ENCODE data around the gene MED31.

Gene MED31

DNA sequence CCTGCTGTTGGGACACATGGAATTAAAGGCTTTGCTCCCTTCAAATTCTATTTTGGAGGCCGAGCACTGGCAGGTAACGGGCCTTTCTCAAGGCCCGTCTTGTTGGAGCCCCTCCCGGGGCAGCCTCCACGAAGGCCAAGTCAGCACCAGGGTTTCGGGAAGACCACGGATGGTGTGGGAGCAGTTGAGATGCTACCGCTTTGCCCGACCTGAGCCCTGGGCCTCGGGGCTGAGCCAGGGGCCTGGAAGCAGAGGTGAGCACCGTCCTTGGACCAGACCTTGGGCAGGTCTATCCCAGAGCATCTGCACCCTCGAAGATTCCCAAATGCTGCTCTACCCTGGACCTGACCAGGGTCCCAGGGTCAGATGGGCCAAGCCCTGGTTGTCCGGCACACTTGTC is 23.2 kb upstream of the MED31 start:
- TF ChIP-seq, protein P1, sequence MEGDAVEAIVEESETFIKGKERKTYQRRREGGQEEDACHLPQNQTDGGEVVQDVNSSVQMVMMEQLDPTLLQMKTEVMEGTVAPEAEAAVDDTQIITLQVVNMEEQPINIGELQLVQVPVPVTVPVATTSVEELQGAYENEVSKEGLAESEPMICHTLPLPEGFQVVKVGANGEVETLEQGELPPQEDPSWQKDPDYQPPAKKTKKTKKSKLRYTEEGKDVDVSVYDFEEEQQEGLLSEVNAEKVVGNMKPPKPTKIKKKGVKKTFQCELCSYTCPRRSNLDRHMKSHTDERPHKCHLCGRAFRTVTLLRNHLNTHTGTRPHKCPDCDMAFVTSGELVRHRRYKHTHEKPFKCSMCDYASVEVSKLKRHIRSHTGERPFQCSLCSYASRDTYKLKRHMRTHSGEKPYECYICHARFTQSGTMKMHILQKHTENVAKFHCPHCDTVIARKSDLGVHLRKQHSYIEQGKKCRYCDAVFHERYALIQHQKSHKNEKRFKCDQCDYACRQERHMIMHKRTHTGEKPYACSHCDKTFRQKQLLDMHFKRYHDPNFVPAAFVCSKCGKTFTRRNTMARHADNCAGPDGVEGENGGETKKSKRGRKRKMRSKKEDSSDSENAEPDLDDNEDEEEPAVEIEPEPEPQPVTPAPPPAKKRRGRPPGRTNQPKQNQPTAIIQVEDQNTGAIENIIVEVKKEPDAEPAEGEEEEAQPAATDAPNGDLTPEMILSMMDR (IDR thresholded peaks at IDR 0.05; ENCODE audit: low read depth, low read length), result no peak
- no peak overlapping the region for H3K4me3 ChIP-seq (ENCODE audit: low read depth, low read length)
- no peak for DNase-seq (ENCODE audit: low read depth)

DNA sequence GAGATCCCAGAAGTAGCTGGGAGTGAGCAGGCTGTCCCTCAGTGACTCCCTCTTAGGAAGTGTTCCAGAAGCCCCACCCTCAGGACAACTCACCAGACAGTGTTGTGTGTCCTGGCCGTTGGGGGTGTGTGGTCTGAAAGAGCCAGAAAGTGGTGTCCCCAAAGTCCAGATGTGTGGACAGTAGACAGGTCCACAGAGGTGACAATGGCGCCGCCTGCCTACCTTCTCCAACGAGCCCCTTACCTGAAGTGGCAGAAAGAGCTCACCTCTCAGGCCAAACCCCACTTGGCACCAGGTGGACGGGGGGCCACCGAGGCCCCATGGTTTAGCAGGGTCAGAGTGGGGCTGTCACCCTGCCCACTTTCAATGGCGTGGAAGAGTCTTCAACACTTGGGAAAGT is 20.0 kb upstream of the MED31 start:
- H3K4me3 ChIP-seq (ENCODE audit: low read depth, low read length), result no peak overlapping the region
- no peak for DNase-seq (ENCODE audit: low read depth)
- no peak for TF ChIP-seq POLR2A (IDR thresholded peaks at IDR 0.05; ENCODE audit: extremely low read depth, insufficient read length)
- TF ChIP-seq MYC (IDR thresholded peaks at IDR 0.05; ENCODE audit: low read depth, low read length), result no peak
- TF ChIP-seq, protein P2, sequence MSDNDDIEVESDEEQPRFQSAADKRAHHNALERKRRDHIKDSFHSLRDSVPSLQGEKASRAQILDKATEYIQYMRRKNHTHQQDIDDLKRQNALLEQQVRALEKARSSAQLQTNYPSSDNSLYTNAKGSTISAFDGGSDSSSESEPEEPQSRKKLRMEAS (IDR thresholded peaks at IDR 0.05; ENCODE audit: low read depth, low read length), result no peak
- TF ChIP-seq, protein P1 (IDR thresholded peaks at IDR 0.05; ENCODE audit: low read depth, low read length), result no peak

DNA sequence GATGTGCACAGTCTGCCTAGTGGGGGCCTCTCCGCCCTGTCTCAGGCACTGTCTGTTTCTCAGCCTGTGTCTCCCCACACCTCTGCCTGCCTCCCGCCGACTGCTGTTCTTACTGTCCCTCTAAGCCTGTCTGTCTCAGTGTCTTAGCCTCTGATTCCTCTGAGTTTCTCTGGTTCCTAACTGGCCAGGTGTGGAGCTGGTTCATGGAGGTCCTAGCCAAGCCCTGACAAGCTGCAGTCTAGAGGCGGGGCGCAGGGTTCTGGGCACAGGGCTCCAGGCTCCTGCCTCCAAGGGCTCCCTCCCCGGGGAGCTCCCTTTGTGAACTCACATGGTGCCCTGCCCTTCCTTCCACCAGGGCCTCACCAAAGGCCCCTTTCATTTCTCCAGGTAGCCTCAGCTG is 19.6 kb upstream of the MED31 start:
- no peak for DNase-seq (ENCODE audit: low read depth)
- H3K4me3 ChIP-seq (ENCODE audit: low read depth, low read length), result no peak overlapping the region
- no peak for TF ChIP-seq POLR2A (IDR thresholded peaks at IDR 0.05; ENCODE audit: extremely low read depth, insufficient read length)
- no peak for TF ChIP-seq MYC (IDR thresholded peaks at IDR 0.05; ENCODE audit: low read depth, low read length)
- TF ChIP-seq, protein P1 (IDR thresholded peaks at IDR 0.05; ENCODE audit: low read depth, low read length), result no peak
- TF ChIP-seq, protein P2 (IDR thresholded peaks at IDR 0.05; ENCODE audit: low read depth, low read length), result no peak

DNA sequence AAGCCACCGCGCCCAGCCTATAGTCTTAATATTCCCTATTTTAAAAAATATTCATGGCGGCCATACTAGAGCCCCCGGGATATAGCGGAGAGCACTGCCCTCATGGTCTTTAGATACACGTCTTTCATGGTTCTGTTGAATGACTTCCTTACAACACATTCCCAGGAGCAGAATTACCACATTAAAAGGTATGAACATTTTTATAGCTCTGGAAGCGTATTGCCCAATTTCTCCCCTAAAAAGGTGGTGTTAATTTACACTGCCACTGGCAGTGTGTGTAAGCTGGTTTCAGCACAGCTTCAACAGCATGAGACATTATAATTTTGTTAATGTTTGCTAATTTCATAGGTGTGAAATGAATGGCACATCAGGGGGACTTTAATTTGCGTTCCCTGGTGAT is 19.2 kb upstream of the MED31 start:
- H3K4me3 ChIP-seq (ENCODE audit: low read depth, low read length), result no peak overlapping the region
- TF ChIP-seq MYC (IDR thresholded peaks at IDR 0.05; ENCODE audit: low read depth, low read length) (no peak), POLR2A (IDR thresholded peaks at IDR 0.05; ENCODE audit: extremely low read depth, insufficient read length) (no peak)
- TF ChIP-seq, protein P2 (IDR thresholded peaks at IDR 0.05; ENCODE audit: low read depth, low read length), result no peak
- TF ChIP-seq, protein P1 (IDR thresholded peaks at IDR 0.05; ENCODE audit: low read depth, low read length), result no peak
- DNase-seq (ENCODE audit: low read depth), result no peak

DNA sequence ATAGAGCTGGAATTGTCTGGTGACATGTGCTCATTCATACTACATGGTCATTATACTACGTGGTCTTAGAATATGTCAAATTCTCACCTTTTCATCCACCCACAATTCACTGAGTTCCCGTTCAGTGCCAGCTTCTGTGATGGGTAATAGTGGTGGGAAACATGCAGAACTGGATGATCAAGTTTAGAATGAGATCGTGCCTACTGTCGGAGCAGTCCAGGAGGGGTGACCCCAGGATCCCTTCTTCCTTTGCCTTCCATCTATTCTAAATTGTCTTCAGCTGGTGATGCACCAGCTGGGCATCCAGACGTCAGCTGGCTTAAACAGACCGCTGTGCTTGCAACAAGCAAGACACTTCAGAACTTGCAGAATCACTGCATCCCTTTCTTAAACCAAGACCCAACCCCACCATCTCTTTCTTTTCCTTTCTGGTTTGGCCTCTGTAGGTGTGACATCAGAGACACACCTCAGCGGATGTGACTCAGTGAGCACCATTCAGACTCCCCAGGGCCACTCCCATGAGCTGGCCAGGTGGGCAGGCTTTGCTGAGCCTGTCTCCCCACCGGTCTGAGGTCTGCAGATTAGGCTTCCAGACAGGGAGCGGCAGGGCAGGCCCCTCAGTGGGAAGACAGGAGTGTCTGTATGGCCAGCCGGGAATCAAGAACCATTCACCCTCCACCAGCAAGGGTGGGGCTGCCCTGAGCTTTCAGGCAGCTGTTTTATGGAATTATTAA is 18.2 kb upstream of the MED31 start:
- no peak overlapping the region for H3K4me3 ChIP-seq (ENCODE audit: low read depth, low read length)
- TF ChIP-seq, protein P1 (IDR thresholded peaks at IDR 0.05; ENCODE audit: low read depth, low read length), result no peak
- TF ChIP-seq, protein P2 (IDR thresholded peaks at IDR 0.05; ENCODE audit: low read depth, low read length), result no peak
- TF ChIP-seq MYC (IDR thresholded peaks at IDR 0.05; ENCODE audit: low read depth, low read length) (no peak), POLR2A (IDR thresholded peaks at IDR 0.05; ENCODE audit: extremely low read depth, insufficient read length) (no peak)
- no peak for DNase-seq (ENCODE audit: low read depth)
